Stimulated activated naive CD8-positive, alpha-beta T cell treated with anti-CD3 and anti-CD28 coated beads, Interleukin-15, amount 100 ng/mL, for 72 hours (primary cell): ENCODE measurements around the gene SLC5A4.
"Not testable (repeated sequence)": the region's sequence is repeated elsewhere in the genome, so short reads cannot be mapped to it uniquely, and the experiment has no call there.

Source experiments
- ATAC-seq: fragments of 150-1000 bp; cut with Tn5 transposase; 2 replicates; pipeline ENCODE4 v1.10.0; 2021; ENCODE audit warnings: mild to moderate bottlenecking, moderate library complexity
- DNase-seq, 2 donors: peaks; one replicate each; pipeline ENCODE4 v3.0.0; 2021 to 2022
- H3K27ac Mint-ChIP-seq, 2 donors: one replicate each; pipeline ENCODE4 v1.8.0; 2022; ENCODE audit warnings: mild to moderate bottlenecking in 2 of 2, mixed read lengths in 2 of 2, moderate library complexity in 2 of 2
- H3K27me3 Mint-ChIP-seq: one replicate; pipeline ENCODE4 v1.8.0; 2022; ENCODE audit warnings: mixed read lengths
- H3K4me1 Mint-ChIP-seq: one replicate; pipeline ENCODE4 v1.8.0; 2022; ENCODE audit warnings: mild to moderate bottlenecking, mixed read lengths
- H3K4me3 Mint-ChIP-seq, 2 donors: one replicate each; pipeline ENCODE4 v1.8.0; 2022; ENCODE audit warnings: mild to moderate bottlenecking in 2 of 2, mixed read lengths in 2 of 2, moderate library complexity in 1 of 2
- H3K9me3 Mint-ChIP-seq, 2 donors: one replicate each; pipeline ENCODE4 v1.8.0; 2022; ENCODE audit warnings: mixed read lengths in 2 of 2

SLC5A4 gene

DNA sequence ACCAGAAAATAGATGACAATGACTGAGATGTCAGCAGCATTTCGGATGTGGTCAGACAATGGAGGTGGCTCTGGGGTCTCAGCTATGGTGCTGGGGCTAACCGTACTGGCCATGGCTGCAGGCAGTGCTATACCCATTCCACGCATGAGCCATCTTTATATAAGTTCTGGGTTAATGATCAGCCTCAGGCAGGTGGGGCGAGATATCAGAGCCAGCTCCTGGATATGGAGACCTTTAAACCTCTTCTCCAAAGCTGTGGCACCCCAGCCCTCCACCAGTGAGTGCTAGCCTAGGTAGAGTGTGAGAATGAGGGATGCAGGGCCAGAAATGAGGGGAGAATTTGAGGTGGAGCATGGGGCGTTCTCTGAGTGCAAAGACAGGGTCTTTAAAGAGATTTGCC lies at the start of gene SLC5A4:
SLC5A4 (minus strand) TSS at position 131 of the 400 bp plus-strand sequence; CDS start at position 113, 18 bp downstream.
- Mint-ChIP-seq H3K27me3 (peaks cover 59% of the 10 kb centered on the region), H3K27ac (peak within 1 kb of the TSS in 1 of 2 donors; percentile 3), H3K9me3 (no peaks in the 10 kb centered on the region), H3K4me1 (peaks cover 6% of the 10 kb centered on the region), H3K4me3 (no peak within 1 kb of the TSS)
- no peak for ATAC-seq
- DNase-seq = no peak

DNA sequence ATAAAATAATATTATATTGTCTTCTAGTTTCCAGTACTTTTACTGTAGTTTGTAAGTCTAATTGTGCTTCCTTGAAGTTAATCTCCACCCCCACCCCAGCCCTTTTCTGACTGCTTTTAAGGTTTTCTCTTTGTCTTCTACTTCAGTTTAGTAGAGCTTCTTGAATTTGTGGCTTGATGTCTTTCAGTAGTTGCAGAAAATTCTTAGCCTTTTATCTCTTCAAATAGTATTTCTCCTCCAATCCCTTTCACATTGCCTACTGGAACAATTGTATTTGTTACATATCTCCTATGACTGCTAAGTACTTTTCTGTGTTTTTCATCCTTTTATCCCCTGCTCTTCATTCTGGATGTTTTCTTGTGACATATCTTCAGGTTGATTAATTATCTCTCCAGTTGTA lies 38.8 kb upstream of the SLC5A4 start:
- H3K4me3 Mint-ChIP-seq, H3K27me3 Mint-ChIP-seq, DNase-seq, ATAC-seq, H3K4me1 Mint-ChIP-seq, H3K27ac Mint-ChIP-seq, H3K9me3 Mint-ChIP-seq: not testable (repeated sequence)

GRCh38 chr22:32286290-32286840 lies 31.2 kb upstream of the SLC5A4 start:
- Mint-ChIP-seq H3K4me1 (no peaks in the 10 kb centered on the region), H3K27ac (no peak overlapping the region), H3K9me3 (no peaks in the 10 kb centered on the region), H3K4me3 (no peak overlapping the region), H3K27me3 (peaks cover 21% of the 10 kb centered on the region)
- DNase-seq (no peak), ATAC-seq (no peak)

DNA sequence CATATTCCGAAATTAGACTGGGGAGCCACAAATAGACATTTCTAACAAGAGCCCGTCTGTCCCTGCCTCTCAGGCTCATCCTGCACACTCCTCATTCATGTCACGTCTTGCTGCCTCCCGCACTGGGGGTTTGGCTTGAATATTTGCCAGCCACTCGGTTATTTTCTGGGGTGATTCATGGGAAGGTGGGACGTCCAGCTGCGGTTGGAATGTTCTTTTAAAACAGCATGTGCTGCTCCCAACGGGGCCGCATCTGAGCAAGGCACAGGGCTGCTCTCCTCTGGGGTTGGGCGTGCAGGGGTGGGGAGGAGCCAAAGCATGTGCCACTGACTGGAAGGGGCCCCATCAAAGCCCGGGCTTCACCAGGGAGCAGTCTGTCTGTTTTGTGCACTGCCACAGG lies 25.9 kb upstream of the SLC5A4 start:
- no peak overlapping the region for H3K27ac Mint-ChIP-seq

DNA sequence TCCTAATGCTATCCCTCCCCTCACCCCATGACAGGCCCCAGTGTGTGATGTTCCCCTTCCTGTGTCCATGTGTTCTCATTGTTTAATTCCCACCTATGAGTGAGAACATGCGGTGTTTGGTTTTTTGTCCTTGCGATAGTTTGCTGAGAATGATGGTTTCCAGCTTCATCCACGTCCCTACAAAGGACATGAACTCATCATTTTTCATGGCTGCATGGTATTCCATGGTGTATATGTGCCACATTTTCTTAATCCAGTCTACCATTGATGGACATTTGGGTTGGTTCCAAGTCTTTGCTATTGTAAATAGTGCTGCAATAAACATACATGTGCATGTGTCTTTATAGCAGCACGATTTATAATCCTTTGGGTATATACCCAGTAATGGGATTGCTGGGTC lies 20.2 kb upstream of the SLC5A4 start:
- H3K27ac Mint-ChIP-seq, H3K9me3 Mint-ChIP-seq, H3K27me3 Mint-ChIP-seq, DNase-seq, ATAC-seq, H3K4me1 Mint-ChIP-seq, H3K4me3 Mint-ChIP-seq: not testable (repeated sequence)

More for the DNA sequence above, 25.9 kb upstream of the SLC5A4 start:
- H3K9me3 Mint-ChIP-seq = no peaks in the 10 kb centered on the region
- peaks cover 21% of the 10 kb centered on the region for H3K27me3 Mint-ChIP-seq
- no peak overlapping the region for H3K4me3 Mint-ChIP-seq
- H3K4me1 Mint-ChIP-seq = no peaks in the 10 kb centered on the region
- DNase-seq (no peak), ATAC-seq (no peak)

- H3K4me3 Mint-ChIP-seq = no peak overlapping the region
- H3K4me1 Mint-ChIP-seq = no peaks in the 10 kb centered on the region
- H3K9me3 Mint-ChIP-seq = no peaks in the 10 kb centered on the region
- H3K27ac Mint-ChIP-seq = no peak overlapping the region
- ATAC-seq (no peak), DNase-seq (no peak)
- H3K27me3 Mint-ChIP-seq = no peaks in the 10 kb centered on the region
Measured at GRCh38 chr22:32271389-32271788, 16.2 kb upstream of the SLC5A4 start.

- Mint-ChIP-seq H3K4me1 (peaks cover 4% of the 10 kb centered on the region), H3K9me3 (no peaks in the 10 kb centered on the region), H3K4me3 (no peak overlapping the region), H3K27me3 (no peaks in the 10 kb centered on the region), H3K27ac (no peak overlapping the region)
- ATAC-seq (no peak), DNase-seq (no peak)
Measured at GRCh38 chr22:32270641-32271369, 15.7 kb upstream of the SLC5A4 start.

- peaks cover 9% of the 10 kb centered on the region for H3K4me1 Mint-ChIP-seq
- H3K9me3 Mint-ChIP-seq = no peaks in the 10 kb centered on the region
- H3K27ac Mint-ChIP-seq = no peak overlapping the region
- ATAC-seq (no peak), DNase-seq (no peak)
- H3K4me3 Mint-ChIP-seq = no peak overlapping the region
- H3K27me3 Mint-ChIP-seq = no peaks in the 10 kb centered on the region
Measured at GRCh38 chr22:32269316-32269715, 14.2 kb upstream of the SLC5A4 start.

GRCh38 chr22:32267011-32267410 lies 11.9 kb upstream of the SLC5A4 start:
- Mint-ChIP-seq H3K4me3 (no peak overlapping the region), H3K4me1 (peaks cover 9% of the 10 kb centered on the region), H3K27ac (no peak overlapping the region), H3K27me3 (no peaks in the 10 kb centered on the region), H3K9me3 (no peaks in the 10 kb centered on the region)
- DNase-seq (no peak), ATAC-seq (no peak)

DNA sequence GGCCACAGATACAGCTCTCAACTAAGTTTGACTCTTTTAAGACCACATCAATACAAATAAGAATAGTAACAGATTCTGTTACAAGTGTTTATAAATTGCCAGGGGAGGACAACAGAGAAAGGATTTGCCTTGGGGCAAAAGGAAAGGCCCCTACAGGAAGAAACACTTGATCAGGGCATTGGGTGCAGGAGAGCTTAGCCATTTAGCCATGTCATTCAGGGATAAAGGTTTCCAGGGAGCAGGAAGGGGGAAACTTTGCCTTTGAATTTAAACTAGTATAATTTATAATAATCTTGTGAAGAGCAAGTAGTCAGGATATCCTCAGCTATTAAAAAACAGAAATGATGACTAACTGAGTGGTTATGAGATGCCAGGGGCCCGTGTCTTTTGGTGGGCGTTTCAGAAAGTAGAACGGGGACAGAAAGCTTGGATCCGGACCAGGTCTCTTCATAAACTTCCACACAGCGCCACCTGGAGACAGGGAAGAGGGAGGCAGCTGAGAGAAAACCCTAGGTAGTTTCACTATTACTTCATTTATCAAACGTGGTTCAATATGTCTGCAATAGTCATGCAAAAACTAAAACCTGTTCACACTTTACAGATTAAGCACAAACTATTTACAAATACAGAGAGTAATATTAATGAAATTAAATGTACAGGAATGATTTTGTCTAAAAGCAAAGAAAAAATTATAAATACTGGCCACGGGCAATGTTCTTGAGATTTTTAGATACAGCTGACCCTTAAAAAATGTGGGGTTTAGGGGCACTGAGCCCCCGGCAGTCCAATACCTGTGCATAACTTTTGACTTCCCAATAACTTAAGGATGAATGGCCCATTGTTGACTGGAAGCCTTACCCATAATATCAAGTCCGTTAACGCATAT lies 11.0 kb upstream of the SLC5A4 start:
- Mint-ChIP-seq H3K4me1 (peaks cover 9% of the 10 kb centered on the region), H3K4me3 (peak overlapping the region in 1 of 2 donors; percentile 39), H3K27me3 (peaks cover 7% of the 10 kb centered on the region), H3K9me3 (no peaks in the 10 kb centered on the region), H3K27ac (peak overlapping the region in 1 of 2 donors; percentile 68)
- ATAC-seq (peak; percentile 93), DNase-seq (peak; percentile 72 to 79)

DNA sequence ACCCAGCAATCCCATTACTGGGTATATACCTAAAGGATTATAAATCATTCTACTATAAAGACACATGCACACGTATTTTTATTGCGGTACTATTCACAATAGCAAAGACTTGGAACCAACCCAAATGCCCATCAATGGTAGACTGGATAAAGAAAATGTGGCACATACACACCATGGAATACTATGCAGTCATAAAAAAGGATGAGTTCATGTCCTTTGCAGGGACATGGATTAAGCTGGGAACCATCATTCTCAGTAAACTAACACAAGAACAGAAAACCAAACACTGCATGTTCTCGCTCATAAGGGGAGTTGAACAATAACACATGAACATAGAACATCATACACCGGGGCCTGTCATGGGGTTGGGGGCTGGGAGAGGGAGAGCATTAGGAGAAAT lies 8.5 kb upstream of the SLC5A4 start:
- ATAC-seq, H3K27ac Mint-ChIP-seq, H3K4me1 Mint-ChIP-seq, DNase-seq, H3K9me3 Mint-ChIP-seq, H3K4me3 Mint-ChIP-seq: not testable (repeated sequence)
- peaks cover 31% of the 10 kb centered on the region for H3K27me3 Mint-ChIP-seq

DNA sequence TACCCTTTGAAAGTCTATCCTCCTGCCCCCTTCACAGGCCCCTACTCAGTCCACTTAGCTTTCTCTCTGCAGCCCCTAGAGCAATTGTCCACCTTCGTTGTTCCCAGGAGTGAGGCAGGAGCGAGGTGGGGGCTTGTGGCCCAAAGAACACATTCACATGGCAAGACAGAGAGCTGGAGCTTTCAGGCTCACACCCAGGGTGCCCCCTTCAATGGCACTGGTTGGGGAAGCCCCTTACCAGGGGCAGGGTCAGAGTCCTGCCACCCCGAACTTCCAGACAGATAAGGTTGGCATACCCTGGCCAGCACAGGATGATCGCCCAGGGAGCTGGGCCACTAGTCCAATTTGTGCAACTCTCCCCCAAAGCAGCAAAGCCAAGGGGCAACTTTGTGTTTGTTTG lies 6.2 kb upstream of the SLC5A4 start:
- Mint-ChIP-seq H3K27me3 (peaks cover 40% of the 10 kb centered on the region), H3K9me3 (no peaks in the 10 kb centered on the region), H3K27ac (no peak overlapping the region), H3K4me3 (no peak overlapping the region), H3K4me1 (peaks cover 9% of the 10 kb centered on the region)
- DNase-seq = no peak
- ATAC-seq = no peak

- Mint-ChIP-seq H3K9me3 (no peaks in the 10 kb centered on the region), H3K27ac (no peak overlapping the region), H3K4me1 (peaks cover 6% of the 10 kb centered on the region), H3K4me3 (no peak overlapping the region), H3K27me3 (peaks cover 51% of the 10 kb centered on the region)
- DNase-seq (no peak), ATAC-seq (no peak)
Measured at GRCh38 chr22:32258791-32259190, 3.6 kb upstream of the SLC5A4 start.

- Mint-ChIP-seq H3K4me3 (no peak overlapping the region), H3K27ac (no peak overlapping the region), H3K9me3 (no peaks in the 10 kb centered on the region), H3K27me3 (peaks cover 59% of the 10 kb centered on the region), H3K4me1 (peaks cover 6% of the 10 kb centered on the region)
- peak in 1 of 2 donors; percentile 21 for DNase-seq
- peak; percentile 67 for ATAC-seq
Measured at GRCh38 chr22:32255726-32256125, 579 bp upstream of the SLC5A4 start.

DNA sequence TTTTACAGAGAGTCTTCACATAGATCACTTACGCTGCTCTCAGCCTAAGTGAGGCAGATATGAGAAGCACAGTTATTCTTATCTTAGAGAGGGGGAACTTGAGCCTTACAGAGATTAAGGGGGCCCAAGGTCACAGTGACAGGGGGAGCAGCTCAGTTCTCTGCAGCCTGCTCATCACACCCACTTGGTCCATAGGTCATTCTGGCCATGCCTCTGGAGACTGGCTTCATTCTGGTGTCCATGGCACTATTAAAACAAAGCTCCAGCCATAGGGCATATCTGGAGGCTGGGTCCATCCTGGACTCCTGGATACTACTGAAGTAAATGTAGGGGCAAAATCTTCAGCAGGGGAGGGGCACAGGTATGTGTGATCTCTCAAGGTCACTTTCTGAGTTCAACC lies 5.9 kb downstream of the SLC5A4 start:
- no peak overlapping the region for H3K4me3 Mint-ChIP-seq
- no peaks in the 10 kb centered on the region for H3K4me1 Mint-ChIP-seq
- H3K9me3 Mint-ChIP-seq = no peaks in the 10 kb centered on the region
- H3K27ac Mint-ChIP-seq = no peak overlapping the region
- ATAC-seq (no peak), DNase-seq (no peak)
- peaks cover 55% of the 10 kb centered on the region for H3K27me3 Mint-ChIP-seq

- no peaks in the 10 kb centered on the region for H3K9me3 Mint-ChIP-seq
- ATAC-seq = no peak
- H3K27me3 Mint-ChIP-seq = peaks cover 57% of the 10 kb centered on the region
- no peaks in the 10 kb centered on the region for H3K4me1 Mint-ChIP-seq
- no peak overlapping the region for H3K4me3 Mint-ChIP-seq
- no peak overlapping the region for H3K27ac Mint-ChIP-seq
- no peak for DNase-seq
Measured at GRCh38 chr22:32248276-32248675, 6.9 kb downstream of the SLC5A4 start.
